T-helper 22 cell (primary cell): Measurements from ENCODE around the gene SEMA4D.

Source experiments
- DNase-seq: peaks from one replicate; pipeline ENCODE4 v3.0.0-alpha.2; 2020; ENCODE audit warnings: low read depth

Gene SEMA4D

GRCh38 chr9:89428222-89428761 lies 69.6 kb downstream of the SEMA4D start:
- DNase-seq: no peak

- DNase-seq: peak; percentile 63
These were observed 70.2 kb downstream of the SEMA4D start for GRCh38 chr9:89427621-89428221.

GRCh38 chr9:89426384-89426961 lies 71.4 kb downstream of the SEMA4D start:
- DNase-seq: no peak

- no peak for DNase-seq
These were observed 72.0 kb downstream of the SEMA4D start for GRCh38 chr9:89425921-89426383.

GRCh38 chr9:89425024-89425805 lies 72.7 kb downstream of the SEMA4D start:
- DNase-seq: no peak

- peak; percentile 73 for DNase-seq
These were observed 75.5 kb downstream of the SEMA4D start for GRCh38 chr9:89422151-89422975.

- no peak for DNase-seq
These were observed 76.3 kb downstream of the SEMA4D start for GRCh38 chr9:89421595-89421994.

- DNase-seq: no peak
These were observed 77.3 kb downstream of the SEMA4D start for GRCh38 chr9:89420397-89421178.

- DNase-seq: no peak
These were observed 77.9 kb downstream of the SEMA4D start for GRCh38 chr9:89419978-89420394.

- DNase-seq: peak; percentile 63
These were observed 78.9 kb downstream of the SEMA4D start for GRCh38 chr9:89418882-89419640.

- DNase-seq: no peak
These were observed 79.5 kb downstream of the SEMA4D start for GRCh38 chr9:89418474-89418845.

GRCh38 chr9:89417832-89418473 lies 80.0 kb downstream of the SEMA4D start:
- no peak for DNase-seq

- no peak for DNase-seq
These were observed 83.1 kb downstream of the SEMA4D start for GRCh38 chr9:89414670-89415324.

- DNase-seq: no peak
These were observed 83.8 kb downstream of the SEMA4D start for GRCh38 chr9:89413963-89414638.

- no peak for DNase-seq
These were observed 85.0 kb downstream of the SEMA4D start for GRCh38 chr9:89412951-89413350.

- DNase-seq: no peak
These were observed 85.4 kb downstream of the SEMA4D start for GRCh38 chr9:89412541-89412940.

- no peak for DNase-seq
These were observed 86.2 kb downstream of the SEMA4D start for GRCh38 chr9:89411759-89412158.

GRCh38 chr9:89410641-89411350 lies 87.1 kb downstream of the SEMA4D start:
- DNase-seq: peak; percentile 35
